MM.1S (cell line): ENCODE results near the gene NAT9.

ENCODE experiments used
- DNase-seq: peaks from one replicate; pipeline ENCODE4 v3.0.0-alpha.2; 2015
- H2AFZ ChIP-seq: fragments of 300-600 bp; sonication (generic); 2 replicates; pipeline ENCODE4 v1.6.0; 2016; ENCODE audit warnings: antibody characterized with exemption, low read length
- H3F3A ChIP-seq: fragments of 300-600 bp; sonication (generic); 2 replicates; pipeline ENCODE4 v1.6.1; 2016; ENCODE audit warnings: mild to moderate bottlenecking, antibody characterized with exemption, low read length, moderate library complexity, mixed read lengths; ENCODE audit not compliant: insufficient read depth
- H3K27ac ChIP-seq: fragments of 300-600 bp; sonication (generic); 2 replicates; pipeline ENCODE4 v1.5.1; 2016; ENCODE audit warnings: mild to moderate bottlenecking, low read length
- H3K27me3 ChIP-seq: fragments of 300-600 bp; sonication (generic); replicated peaks from 2 replicates; pipeline ENCODE4 v1.6.0; 2016; ENCODE audit warnings: low read length; ENCODE audit not compliant: insufficient read depth
- H3K36me3 ChIP-seq: fragments of 300-600 bp; sonication (generic); replicated peaks from 2 replicates; pipeline ENCODE4 v1.6.1; 2016; ENCODE audit warnings: mild to moderate bottlenecking, low read length, mixed read lengths; ENCODE audit not compliant: insufficient read depth
- H3K4me1 ChIP-seq: fragments of 300-600 bp; sonication (generic); 2 replicates; pipeline ENCODE4 v1.6.1; 2016; ENCODE audit warnings: low read length, mixed read lengths
- H3K4me2 ChIP-seq: fragments of 300-600 bp; sonication (generic); 2 replicates; pipeline ENCODE4 v1.6.0; 2016; ENCODE audit warnings: low read depth, low read length
- H3K4me3 ChIP-seq: fragments of 300-600 bp; sonication (generic); 2 replicates; pipeline ENCODE4 v1.5.1; 2016; ENCODE audit warnings: low read length, mixed read lengths
- H3K79me2 ChIP-seq: fragments of 300-600 bp; sonication (generic); 2 replicates; pipeline ENCODE4 v1.6.1; 2016; ENCODE audit warnings: mixed run types, low read length, mixed read lengths
- H3K9ac ChIP-seq: fragments of 300-600 bp; sonication (generic); 2 replicates; pipeline ENCODE4 v1.6.1; 2016; ENCODE audit warnings: low read length, mixed read lengths
- H3K9me2 ChIP-seq: fragments of 300-600 bp; sonication (generic); replicated peaks from 2 replicates; pipeline ENCODE4 v1.6.1; 2016; ENCODE audit warnings: mild to moderate bottlenecking, low read length, mixed read lengths; ENCODE audit not compliant: insufficient read depth
- H3K9me3 ChIP-seq: fragments of 300-600 bp; sonication (generic); replicated peaks from 2 replicates; pipeline ENCODE4 v1.6.1; 2016; ENCODE audit warnings: mild to moderate bottlenecking, low read length, mixed read lengths; ENCODE audit not compliant: insufficient read depth
- H4K20me1 ChIP-seq: fragments of 300-600 bp; sonication (generic); 2 replicates; pipeline ENCODE4 v1.6.1; 2016; ENCODE audit warnings: mild to moderate bottlenecking, low read length, moderate library complexity, mixed read lengths; ENCODE audit not compliant: insufficient read depth
- EZH2 ChIP-seq: fragments of 300-600 bp; sonication (generic); optimal IDR thresholded peaks from 2 replicates; pipeline ENCODE3; 2017; ENCODE audit warnings: low read depth, mild to moderate bottlenecking, antibody characterized with exemption, low read length, mixed read lengths
- EZH2phosphoT487 ChIP-seq: fragments of 300-600 bp; sonication (generic); IDR thresholded peaks from 2 replicates; pipeline ENCODE4 v1.6.1; 2018; ENCODE audit warnings: antibody characterized with exemption, low read length
- TF ChIP-seq, protein P1 (sequence below): fragments of 300-600 bp; sonication (generic); IDR thresholded peaks from 2 replicates; pipeline ENCODE4 v1.5.1; 2016; ENCODE audit warnings: antibody characterized with exemption, low read length, mixed read lengths

The NAT9 gene

DNA sequence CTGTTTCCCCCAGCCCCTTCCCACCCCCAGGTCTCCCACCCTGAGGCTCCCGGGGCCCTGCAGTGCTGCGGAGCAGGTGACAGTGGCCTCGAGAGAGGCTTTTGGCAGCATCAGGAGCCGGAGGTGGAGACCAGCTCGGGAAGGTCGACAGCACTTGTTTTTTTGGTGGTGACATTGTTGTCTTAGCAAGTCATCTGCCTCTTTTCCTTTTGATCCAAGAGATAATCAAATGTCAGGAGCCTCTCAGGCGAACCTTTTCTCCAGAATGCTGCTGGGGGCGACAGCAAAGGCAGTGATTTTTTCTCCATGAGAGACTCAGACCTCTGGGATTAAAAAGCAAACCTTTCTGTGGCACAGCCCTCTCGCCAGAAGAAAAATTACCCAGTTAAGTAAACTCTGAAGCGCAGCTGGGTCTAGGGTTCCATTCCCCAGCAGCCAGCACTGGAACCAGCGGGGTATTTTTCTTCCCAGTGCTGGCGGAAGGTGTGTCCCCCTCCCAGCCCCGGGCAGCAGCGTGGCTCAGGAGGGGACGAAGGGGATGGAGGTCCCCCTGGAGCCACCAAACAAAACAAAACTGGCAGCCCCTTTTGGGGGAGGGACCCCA, 46.3 kb upstream of the NAT9 start:
- no peak overlapping the region for H2AFZ ChIP-seq
- H3K27ac ChIP-seq, result no peak overlapping the region
- DNase-seq, result no peak
- H3K36me3 ChIP-seq, result no peaks in the 10 kb centered on the region
- no peak overlapping the region for H3K9ac ChIP-seq
- no peaks in the 10 kb centered on the region for H3K9me3 ChIP-seq
- H3F3A ChIP-seq, result no peaks in the 10 kb centered on the region
- H3K79me2 ChIP-seq, result no peaks in the 10 kb centered on the region
- no peak overlapping the region for H3K4me3 ChIP-seq
- H3K9me2 ChIP-seq, result no peaks in the 10 kb centered on the region
- no peak for TF ChIP-seq EZH2
- H3K27me3 ChIP-seq, result no peaks in the 10 kb centered on the region
- H4K20me1 ChIP-seq, result no peaks in the 10 kb centered on the region
- H3K4me1 ChIP-seq, result no peaks in the 10 kb centered on the region
- H3K4me2 ChIP-seq, result no peak overlapping the region

DNA sequence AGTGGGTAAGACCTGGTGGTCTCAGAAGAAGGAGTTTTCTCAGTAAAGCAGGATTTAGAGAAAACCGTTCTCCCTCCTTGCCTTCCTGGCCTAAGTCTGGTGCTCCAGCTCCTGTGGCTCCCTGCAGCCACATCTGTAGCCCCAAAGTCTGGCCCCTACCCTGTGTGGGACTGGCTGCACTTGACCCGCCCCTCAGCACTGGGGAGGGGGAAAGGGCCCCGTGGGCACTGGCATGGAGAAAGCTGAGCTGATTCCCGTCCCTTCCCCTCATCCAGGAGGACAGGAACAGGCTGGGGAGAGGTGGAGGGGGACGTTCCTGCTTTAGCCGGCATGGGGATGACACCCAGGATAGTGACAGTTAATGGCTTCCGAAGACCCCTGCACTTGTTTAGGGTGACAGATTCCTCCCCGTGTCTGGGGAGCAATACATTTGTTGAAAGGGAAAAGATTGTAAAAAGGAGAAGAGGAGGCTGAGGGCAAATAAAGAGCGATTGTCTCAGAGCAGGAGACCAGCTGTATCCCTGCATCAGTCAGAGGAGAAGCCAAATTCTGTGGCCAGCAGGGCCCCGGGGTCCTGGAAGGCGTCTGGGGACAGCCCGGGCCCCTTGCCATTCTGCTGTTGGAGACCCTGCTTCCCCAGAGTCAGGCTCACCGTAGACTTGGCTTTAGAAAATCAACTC, 45.6 kb upstream of the NAT9 start:
- no peaks in the 10 kb centered on the region for H3K9me3 ChIP-seq
- no peaks in the 10 kb centered on the region for H3K9me2 ChIP-seq
- no peaks in the 10 kb centered on the region for H3F3A ChIP-seq
- H3K9ac ChIP-seq, result no peak overlapping the region
- no peak overlapping the region for H3K27ac ChIP-seq
- H3K4me2 ChIP-seq, result no peak overlapping the region
- no peak overlapping the region for H2AFZ ChIP-seq
- no peak for TF ChIP-seq EZH2
- TF ChIP-seq, protein P1, sequence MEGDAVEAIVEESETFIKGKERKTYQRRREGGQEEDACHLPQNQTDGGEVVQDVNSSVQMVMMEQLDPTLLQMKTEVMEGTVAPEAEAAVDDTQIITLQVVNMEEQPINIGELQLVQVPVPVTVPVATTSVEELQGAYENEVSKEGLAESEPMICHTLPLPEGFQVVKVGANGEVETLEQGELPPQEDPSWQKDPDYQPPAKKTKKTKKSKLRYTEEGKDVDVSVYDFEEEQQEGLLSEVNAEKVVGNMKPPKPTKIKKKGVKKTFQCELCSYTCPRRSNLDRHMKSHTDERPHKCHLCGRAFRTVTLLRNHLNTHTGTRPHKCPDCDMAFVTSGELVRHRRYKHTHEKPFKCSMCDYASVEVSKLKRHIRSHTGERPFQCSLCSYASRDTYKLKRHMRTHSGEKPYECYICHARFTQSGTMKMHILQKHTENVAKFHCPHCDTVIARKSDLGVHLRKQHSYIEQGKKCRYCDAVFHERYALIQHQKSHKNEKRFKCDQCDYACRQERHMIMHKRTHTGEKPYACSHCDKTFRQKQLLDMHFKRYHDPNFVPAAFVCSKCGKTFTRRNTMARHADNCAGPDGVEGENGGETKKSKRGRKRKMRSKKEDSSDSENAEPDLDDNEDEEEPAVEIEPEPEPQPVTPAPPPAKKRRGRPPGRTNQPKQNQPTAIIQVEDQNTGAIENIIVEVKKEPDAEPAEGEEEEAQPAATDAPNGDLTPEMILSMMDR, result no peak
- no peak for TF ChIP-seq EZH2phosphoT487
- no peaks in the 10 kb centered on the region for H3K79me2 ChIP-seq
- no peaks in the 10 kb centered on the region for H3K27me3 ChIP-seq
- no peak overlapping the region for H3K4me3 ChIP-seq
- no peaks in the 10 kb centered on the region for H4K20me1 ChIP-seq
- no peaks in the 10 kb centered on the region for H3K36me3 ChIP-seq
- DNase-seq, result no peak
- no peaks in the 10 kb centered on the region for H3K4me1 ChIP-seq

DNA sequence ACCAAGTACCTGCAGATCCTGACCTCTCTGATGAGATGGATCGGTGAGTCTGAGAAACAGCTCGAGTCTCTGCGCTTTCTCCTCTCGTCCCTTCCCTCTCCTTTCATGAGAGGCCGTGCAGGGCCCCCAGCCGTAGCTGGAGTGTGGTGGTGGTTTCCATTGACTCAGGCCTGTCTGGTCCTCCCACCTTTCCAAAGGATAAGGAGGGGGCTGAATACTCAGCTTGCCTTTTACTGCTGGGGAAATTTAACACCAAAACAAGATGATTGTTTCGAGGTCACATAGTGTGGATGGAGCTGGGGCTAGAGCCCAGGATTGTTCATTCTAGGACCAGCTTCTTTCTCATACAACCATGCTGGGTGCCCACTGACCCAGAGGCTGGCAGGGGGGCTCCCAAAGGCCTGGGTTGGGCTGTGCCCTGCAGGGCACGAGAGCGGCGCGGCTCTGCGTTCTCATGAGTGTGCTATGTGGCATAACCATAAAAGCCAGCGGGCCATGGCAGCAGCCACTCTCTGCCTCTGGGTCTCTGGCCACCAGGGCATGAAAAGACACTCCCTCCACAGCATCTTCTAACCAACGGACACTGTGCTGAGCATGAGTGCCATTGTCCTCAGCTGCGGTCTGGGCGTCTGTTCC, 43.8 kb upstream of the NAT9 start:
- no peak for DNase-seq
- TF ChIP-seq, protein P1, result no peak
- TF ChIP-seq EZH2 (no peak), EZH2phosphoT487 (no peak)
- H3K9ac ChIP-seq, result no peak overlapping the region

More for the DNA sequence above, 43.8 kb upstream of the NAT9 start:
- Histone ChIP-seq H3K9me2 (no peaks in the 10 kb centered on the region), H4K20me1 (no peaks in the 10 kb centered on the region), H3K79me2 (no peaks in the 10 kb centered on the region), H3K4me1 (no peaks in the 10 kb centered on the region), H3K27me3 (no peaks in the 10 kb centered on the region), H3K9me3 (no peaks in the 10 kb centered on the region), H3K36me3 (no peaks in the 10 kb centered on the region), H3F3A (no peaks in the 10 kb centered on the region), H3K4me3 (no peak overlapping the region), H3K4me2 (no peak overlapping the region), H2AFZ (no peak overlapping the region), H3K27ac (no peak overlapping the region)
